ENCODE measurements around the gene TMEM119. TPM values are rescaled to one million over a fixed set of nuclear protein-coding genes. Genes with fewer than 3 reads are reported as not detected.
"Not testable (repeated sequence)": the region's sequence is repeated elsewhere in the genome, so short reads cannot be mapped to it uniquely, and the experiment has no call there.

Gene TMEM119
- total RNA-seq, 1 experiment from 2014 or later = not detected

- no peak for DNase-seq (ENCODE audit: low spot score)
These were observed 37.5 kb upstream of the TMEM119 start for GRCh38 chr12:108635201-108635996.

GRCh38 chr12:108634341-108634751 is 36.5 kb upstream of the TMEM119 start:
- no peak for DNase-seq (ENCODE audit: low spot score)

- DNase-seq (ENCODE audit: low spot score) = no peak
These were observed 35.8 kb upstream of the TMEM119 start, which contains the start of gene SELPLG for GRCh38 chr12:108633534-108634248. TSS of gene SELPLG (minus strand) at chr12:108633894. CDS start at chr12:108624307, 9,587 bp downstream.

- no peak for DNase-seq (ENCODE audit: low spot score)
These were observed 35.2 kb upstream of the TMEM119 start for GRCh38 chr12:108633081-108633533.

- not testable (repeated sequence) for DNase-seq (ENCODE audit: low spot score)
These were observed 33.4 kb upstream of the TMEM119 start for GRCh38 chr12:108631261-108631660.

- no peak for DNase-seq (ENCODE audit: low spot score)
These were observed 32.8 kb upstream of the TMEM119 start for GRCh38 chr12:108630481-108631207.

GRCh38 chr12:108629824-108630476 is 32.1 kb upstream of the TMEM119 start:
- no peak for DNase-seq (ENCODE audit: low spot score)

GRCh38 chr12:108629151-108629550 is 31.3 kb upstream of the TMEM119 start:
- no peak for DNase-seq (ENCODE audit: low spot score)

GRCh38 chr12:108627134-108627920 is 29.4 kb upstream of the TMEM119 start:
- no peak for DNase-seq (ENCODE audit: low spot score)

- DNase-seq (ENCODE audit: low spot score) = no peak
These were observed 27.3 kb upstream of the TMEM119 start for GRCh38 chr12:108625228-108625627.

GRCh38 chr12:108623577-108623976 is 25.7 kb upstream of the TMEM119 start:
- DNase-seq (ENCODE audit: low spot score) = no peak

GRCh38 chr12:108622921-108623514 is 25.1 kb upstream of the TMEM119 start:
- no peak for DNase-seq (ENCODE audit: low spot score)

GRCh38 chr12:108622421-108622820 is 24.5 kb upstream of the TMEM119 start:
- DNase-seq (ENCODE audit: low spot score) = peak; percentile 58

- DNase-seq (ENCODE audit: low spot score) = no peak
These were observed 23.3 kb upstream of the TMEM119 start for GRCh38 chr12:108621161-108621560.

GRCh38 chr12:108620236-108620879 is 22.5 kb upstream of the TMEM119 start:
- no peak for DNase-seq (ENCODE audit: low spot score)

- DNase-seq (ENCODE audit: low spot score) = no peak
These were observed 21.7 kb upstream of the TMEM119 start for GRCh38 chr12:108619369-108620160.

GRCh38 chr12:108618953-108619274 is 21.0 kb upstream of the TMEM119 start:
- DNase-seq (ENCODE audit: low spot score) = not testable (repeated sequence)

GRCh38 chr12:108618079-108618952 is 20.4 kb upstream of the TMEM119 start:
- DNase-seq (ENCODE audit: low spot score) = peak; percentile 88

Measured in HT-29 (cell line).